H1 (cell line): ENCODE results near the gene UBE2J1. TPM values are rescaled to one million over a fixed set of nuclear protein-coding genes. Genes with fewer than 3 reads are reported as not detected.
A peak's percentile ranks its signal among the peaks of the same experiment; 100 is the strongest.

Experiments
- CTCF ChIA-PET: fragments of 300-600 bp; sonication (Branson Sonifier 250); formaldehyde crosslinking; loops from one replicate; lab custom pipeline; 2021; ENCODE audit not compliant: partially characterized antibody; lab: Charles Lee
- POLR2A ChIA-PET: fragments of 300-600 bp; sonication (Branson Sonifier 250); formaldehyde crosslinking; loops from one replicate; lab custom pipeline; 2021; ENCODE audit warnings: inconsistent platforms; ENCODE audit not compliant: partially characterized antibody; lab: Charles Lee
- DNase-seq, 2 experiments: peaks; one replicate each; pipeline versions ENCODE4 v3.0.0 to v3.0.0-alpha.2; 2010 to 2022; ENCODE audit warnings: low spot score in 2 of 2, low read depth in 1 of 2, mixed read lengths in 1 of 2
- FAIRE-seq: peaks from 2 replicates; lab custom pipeline; 2011; peaks lifted over from hg19 to GRCh38; lab: Jason Lieb, UNC
- H2AFZ ChIP-seq: 2 replicates; pipeline ENCODE4 v1.8.1; 2012; ENCODE audit warnings: low read length, inconsistent platforms
- H2AK5ac ChIP-seq: 2 replicates; pipeline ENCODE4 v1.6.1; 2013; ENCODE audit warnings: low read depth, low read length
- H2BK120ac ChIP-seq: replicated peaks from 2 replicates; pipeline ENCODE3; 2013; ENCODE audit warnings: low read depth, low read length, inconsistent platforms
- H2BK12ac ChIP-seq: 2 replicates; pipeline ENCODE4 v1.6.1; 2013; ENCODE audit warnings: low read depth, low read length
- H2BK15ac ChIP-seq: 2 replicates; pipeline ENCODE4 v1.6.1; 2013; ENCODE audit warnings: low read length
- H2BK20ac ChIP-seq: 2 replicates; pipeline ENCODE4 v1.6.1; 2013; ENCODE audit warnings: low read length
- H2BK5ac ChIP-seq: 2 replicates; pipeline ENCODE4 v1.6.1; 2013; ENCODE audit warnings: low read depth, low read length
- H3K14ac ChIP-seq: 2 replicates; pipeline ENCODE4 v1.6.1; 2013; ENCODE audit warnings: inconsistent platforms; ENCODE audit not compliant: insufficient read length
- H3K18ac ChIP-seq: 2 replicates; pipeline ENCODE4 v1.6.1; 2013; ENCODE audit warnings: low read length; ENCODE audit errors: extremely low read depth
- H3K23ac ChIP-seq: 2 replicates; pipeline ENCODE4 v1.6.1; 2013; ENCODE audit warnings: inconsistent platforms; ENCODE audit not compliant: insufficient read length
- H3K23me2 ChIP-seq: 2 replicates; pipeline ENCODE4 v1.6.1; 2013; ENCODE audit warnings: low read depth, low read length
- H3K27ac ChIP-seq: 2 replicates; pipeline ENCODE4 v1.6.1; 2011; ENCODE audit warnings: low read depth, low read length, inconsistent platforms
- H3K27me3 ChIP-seq, 4 experiments: replicated peaks in 1 of 4; 1 replicate in 1 of 4; 2 replicates in 3 of 4; pipeline versions ENCODE4 v1.6.1 to v1.8.1; 2011 to 2013; ENCODE audit warnings: low read length in 3 of 4, mild to moderate bottlenecking in 3 of 4, inconsistent platforms in 2 of 4, mixed read lengths in 2 of 4, moderate library complexity in 1 of 4; ENCODE audit not compliant: control insufficient read depth in 3 of 4, insufficient read depth in 3 of 4; ENCODE audit errors: extremely low read depth in 1 of 4
- H3K36me3 ChIP-seq, 4 experiments: 2 replicates each; pipeline versions ENCODE4 v1.6.1 to v1.8.1; 2011 to 2013; ENCODE audit warnings: mild to moderate bottlenecking in 4 of 4, low read length in 3 of 4, moderate library complexity in 2 of 4, control low read depth in 1 of 4, inconsistent platforms in 1 of 4; ENCODE audit not compliant: insufficient read depth in 4 of 4, control insufficient read depth in 2 of 4
- H3K4ac ChIP-seq: replicated peaks from 2 replicates; pipeline ENCODE3; 2013; ENCODE audit warnings: low read length, low read depth, mixed read lengths, inconsistent platforms; ENCODE audit not compliant: insufficient read length
- H3K4me1 ChIP-seq, 4 experiments: replicated peaks in 1 of 4; 1 replicate in 1 of 4; 2 replicates in 3 of 4; pipeline versions ENCODE4 v1.6.1 to v1.8.1; 2011 to 2013; ENCODE audit warnings: low read length in 3 of 4, inconsistent platforms in 2 of 4, mixed read lengths in 1 of 4; ENCODE audit not compliant: insufficient read depth in 4 of 4, control insufficient read depth in 3 of 4
- H3K4me2 ChIP-seq, 2 experiments: 2 replicates each; pipeline versions ENCODE4 v1.6.1 to v1.8.1; 2011 to 2013; ENCODE audit warnings: low read depth in 2 of 2, low read length in 2 of 2, control low read depth in 1 of 2, inconsistent platforms in 1 of 2, mild to moderate bottlenecking in 1 of 2; ENCODE audit not compliant: insufficient read depth in 1 of 2
- H3K4me3 ChIP-seq, 4 experiments: fragments of 200-600, 300-600 bp in 1 of 4; sonication (generic), shearing (Covaris generic), sonication (Bioruptor Twin) in 1 of 4; 2 replicates each; pipeline versions ENCODE4 v1.5.1 to v1.8.1; 2011 to 2016; ENCODE audit warnings: low read length in 4 of 4, low read depth in 3 of 4, control low read depth in 2 of 4, inconsistent platforms in 2 of 4, mild to moderate bottlenecking in 2 of 4, mixed read lengths in 1 of 4, moderate library complexity in 1 of 4; ENCODE audit not compliant: insufficient read depth in 2 of 4; ENCODE audit errors: extremely low read depth in 1 of 4
- H3K56ac ChIP-seq: replicated peaks from 2 replicates; pipeline ENCODE3; 2013; ENCODE audit warnings: low read depth, mild to moderate bottlenecking, mixed read lengths, low read length, inconsistent platforms; ENCODE audit not compliant: insufficient read length
- H3K79me1 ChIP-seq: 2 replicates; pipeline ENCODE4 v1.6.1; 2013; ENCODE audit warnings: low read depth, low read length, control low read depth
- H3K79me2 ChIP-seq, 2 experiments: 2 replicates each; pipeline versions ENCODE4 v1.6.1 to v1.8.1; 2012 to 2013; ENCODE audit warnings: low read length in 2 of 2, mild to moderate bottlenecking in 2 of 2, inconsistent platforms in 1 of 2; ENCODE audit not compliant: insufficient read depth in 2 of 2, control insufficient read depth in 1 of 2
- H3K9ac ChIP-seq, 4 experiments: replicated peaks in 1 of 4; 1 replicate in 1 of 4; 2 replicates in 3 of 4; pipeline versions ENCODE4 v1.6.1 to v1.8.1; 2011 to 2013; ENCODE audit warnings: low read depth in 3 of 4, low read length in 3 of 4, control low read depth in 2 of 4, mild to moderate bottlenecking in 2 of 4, moderate library complexity in 2 of 4, inconsistent platforms in 1 of 4; ENCODE audit errors: extremely low read depth in 1 of 4
- H3K9me3 ChIP-seq, 2 experiments: 2 replicates each; pipeline versions ENCODE4 v1.6.1 to v1.8.1; 2012 to 2013; ENCODE audit warnings: mild to moderate bottlenecking in 2 of 2, moderate library complexity in 2 of 2, control low read depth in 1 of 2, inconsistent platforms in 1 of 2, low read depth in 1 of 2, low read length in 1 of 2, mixed read lengths in 1 of 2; ENCODE audit not compliant: insufficient read depth in 2 of 2
- H4K20me1 ChIP-seq, 2 experiments: replicated peaks in 1 of 2; 2 replicates each; pipeline versions ENCODE3 to v1.8.1; 2011 to 2013; ENCODE audit warnings: inconsistent platforms in 2 of 2, low read length in 2 of 2, mild to moderate bottlenecking in 1 of 2; ENCODE audit not compliant: insufficient read depth in 2 of 2, control insufficient read depth in 1 of 2
- H4K5ac ChIP-seq: 2 replicates; pipeline ENCODE4 v1.6.1; 2013; ENCODE audit warnings: low read length, low read depth, mixed read lengths, inconsistent platforms; ENCODE audit not compliant: insufficient read length
- H4K8ac ChIP-seq: 2 replicates; pipeline ENCODE4 v1.8.0; 2013; ENCODE audit warnings: mild to moderate bottlenecking, moderate library complexity, low read length, inconsistent platforms; ENCODE audit not compliant: insufficient read depth; ENCODE audit errors: extremely low read depth
- H4K91ac ChIP-seq: replicated peaks from 2 replicates; pipeline ENCODE3; 2013; ENCODE audit warnings: low read length, mixed read lengths, inconsistent platforms; ENCODE audit not compliant: insufficient read length
- CHD1 ChIP-seq: IDR thresholded peaks from 2 replicates; pipeline ENCODE4 v1.6.1; 2012; ENCODE audit warnings: low read depth, low read length, improper control_type of control experiment
- CTCF ChIP-seq, 3 experiments: IDR thresholded peaks; 1 replicate in 2 of 3; 2 replicates in 1 of 3; pipeline versions ENCODE4 v1.5.1 to v1.6.1; 2011; ENCODE audit warnings: low read length in 3 of 3, mild to moderate bottlenecking in 3 of 3, inconsistent platforms in 2 of 3, low read depth in 1 of 3, moderate library complexity in 1 of 3; ENCODE audit not compliant: insufficient read depth in 1 of 3; ENCODE audit errors: control extremely low read depth in 1 of 3
- GABPA ChIP-seq: IDR thresholded peaks from 2 replicates; pipeline ENCODE4 v1.6.1; 2011; ENCODE audit warnings: mild to moderate bottlenecking, low read length, moderate library complexity, borderline replicate concordance; ENCODE audit not compliant: insufficient read depth
- MAX ChIP-seq: IDR thresholded peaks from 2 replicates; pipeline ENCODE4 v1.6.1; 2012; ENCODE audit warnings: inconsistent platforms
- NRF1 ChIP-seq: IDR thresholded peaks from 2 replicates; pipeline ENCODE4 v1.6.1; 2011; ENCODE audit warnings: mild to moderate bottlenecking, low read depth, low read length, improper control_type of control experiment
- RBBP5 ChIP-seq: IDR thresholded peaks from 2 replicates; pipeline ENCODE4 v1.7.1; 2012; ENCODE audit warnings: low read depth, mild to moderate bottlenecking, inconsistent platforms, low read length, moderate library complexity, borderline replicate concordance
- RNF2 ChIP-seq: fragments of 200-900, 300-1000 bp; sonication (generic); IDR thresholded peaks from 2 replicates; pipeline ENCODE4 v1.7.1; 2016; ENCODE audit warnings: borderline replicate concordance, low read depth, mild to moderate bottlenecking, antibody characterized with exemption, low read length; ENCODE audit not compliant: poor library complexity, severe bottlenecking; ENCODE audit errors: missing control alignments
- TAF7 ChIP-seq: optimal IDR thresholded peaks from 2 replicates; pipeline ENCODE3; 2011; ENCODE audit warnings: low read depth, mild to moderate bottlenecking, inconsistent platforms, low read length, moderate library complexity, borderline replicate concordance
- TCF12 ChIP-seq: IDR thresholded peaks from 2 replicates; pipeline ENCODE4 v1.6.1; 2011; ENCODE audit warnings: low read depth, mild to moderate bottlenecking, low read length
- WGBS, 2 experiments: shearing (Covaris generic) in 1 of 2; methylation state at CpG; one replicate each; pipeline versions ENCODE4 v1.1.6 to v1.1.7; 2013 to 2015; ENCODE audit warnings: low lambda C conversion rate in 2 of 2, mixed read lengths in 2 of 2, inconsistent platforms in 1 of 2, low coverage in 1 of 2, missing lambda C conversion rate in 1 of 2; ENCODE audit not compliant: insufficient replicate concordance in 2 of 2, insufficient coverage in 1 of 2, insufficient read length in 1 of 2; ENCODE audit errors: extremely low coverage in 1 of 2, missing lambda C conversion rate in 1 of 2; 5-methylcytosine and 5-hydroxymethylcytosine counted together
- polyA plus RNA-seq, 7 experiments: library from polyadenylated mRNA; depleted of rRNA in 3 of 7; stranded (reverse) in 5 of 7; unstranded in 2 of 7; fragments of >200 nt in 5 of 7; fragments of 200-250 nt in 2 of 7; gene quantifications; 1 replicate in 5 of 7; 2 replicates in 1 of 7; 4 replicates in 1 of 7; pipeline versions ENCODE4 v1.2.1 to v1.2.3, GENCODE V29; 2011 to 2013; ENCODE audit warnings: missing spikeins in 2 of 7, mixed read lengths in 2 of 7
- total RNA-seq: library from RNA; stranded (reverse); fragmentation: NEBNext Ultra II Directional; extraction: Animal tissue kit (Norgen Biotek cat#: 25700); gene quantifications from 2 replicates; pipeline ENCODE4 v1.2.1, GENCODE V29; 2021

The UBE2J1 gene
- total and polyA plus RNA-seq, 2 of the 8 experiments (the other 6 are each of a cell fraction or from before 2014, with no cell fraction given), result 8.5 to 15.2 TPM

- no peak overlapping the region for H3K27ac ChIP-seq
- no peak overlapping the region for H2AFZ ChIP-seq
- no peak for FAIRE-seq
- TF ChIP-seq RNF2, result no peak
- no peak for TF ChIP-seq TAF7
- peak; percentile 33; the same call in 1 of the 2 replicates for TF ChIP-seq MAX
- no peak for TF ChIP-seq RBBP5
- TF ChIP-seq TCF12, result no peak
- TF ChIP-seq NRF1, result no peak
- peak; percentile 56 to 80 (median 76) for TF ChIP-seq CTCF (IDR thresholded peaks at IDR 0.05; ENCODE audit: control extremely low read depth in 1 of 3, insufficient read depth in 1 of 3, low read depth in 1 of 3, low read length in 3 of 3)
- TF ChIP-seq CHD1, result no peak
- no peak for TF ChIP-seq GABPA
Measured at GRCh38 chr6:89299466-89299850, 53.1 kb downstream of the UBE2J1 start.

More at GRCh38 chr6:89299466-89299850, 53.1 kb downstream of the UBE2J1 start:
- Histone ChIP-seq H2AK5ac (no peak overlapping the region), H3K27me3 (0 out of 7 replicates have a peak, but pooled peaks cover 0 to 2% (median 0%) of the 10 kb centered on the region in 4 experiments), H4K8ac (no peak overlapping the region), H3K56ac (no peak overlapping the region), H2BK5ac (no peak overlapping the region), H3K4me2 (no peak overlapping the region), H4K91ac (no peak overlapping the region), H3K79me2 (no peaks in the 10 kb centered on the region), H2BK15ac (no peak overlapping the region), H3K14ac (no peak overlapping the region), H2BK12ac (no peak overlapping the region), H3K23me2 (no peaks in the 10 kb centered on the region), H3K36me3 (no peaks in the 10 kb centered on the region), H3K23ac (no peak overlapping the region), H3K9me3 (no peaks in the 10 kb centered on the region; a peak in 1 of 4 replicates), H3K18ac (no peak overlapping the region), H4K20me1 (no peaks in the 10 kb centered on the region), H2BK20ac (no peak overlapping the region), H3K4me3 (no peak overlapping the region), H3K4ac (no peak overlapping the region), H3K4me1 (peaks cover 0 to 6% (median 0%) of the 10 kb centered on the region in 4 experiments; a peak in 3 of 7 replicates), H4K5ac (no peak overlapping the region), H3K9ac (no peak overlapping the region), H2BK120ac (no peak overlapping the region), H3K79me1 (no peaks in the 10 kb centered on the region)
- POLR2A ChIA-PET, result interaction anchor here (1.1 kb wide), 1 partner anchor 12 kb away, joined by 3 read pairs; no protein-coding TSS in a partner anchor
- CTCF ChIA-PET, result interaction anchor here (0.8 to 4.2 kb wide), 15 partner anchors 9 to 312 kb away, joined by 3 to 65 read pairs (median 4); partner anchors contain the start of gene GABRR1
- 90% methylated on average over 7 of the region's 7 CpGs; no CpG with 5 or more reads in 1 of the 2 experiments for WGBS, 2 experiments
- DNase-seq, result no peak
